GM19438 (cell line): ENCODE measurements around the gene AUTS2.
"Not testable (repeated sequence)": the region's sequence is repeated elsewhere in the genome, so short reads cannot be mapped to it uniquely, and the experiment has no call there.

Source experiments
- ATAC-seq: cut with Tn5 transposase; IDR thresholded peaks from one replicate; pipeline ENCODE4 v1.9.1; 2021; ENCODE audit warnings: low read depth; ENCODE audit not compliant: unreplicated experiment

The AUTS2 gene

DNA sequence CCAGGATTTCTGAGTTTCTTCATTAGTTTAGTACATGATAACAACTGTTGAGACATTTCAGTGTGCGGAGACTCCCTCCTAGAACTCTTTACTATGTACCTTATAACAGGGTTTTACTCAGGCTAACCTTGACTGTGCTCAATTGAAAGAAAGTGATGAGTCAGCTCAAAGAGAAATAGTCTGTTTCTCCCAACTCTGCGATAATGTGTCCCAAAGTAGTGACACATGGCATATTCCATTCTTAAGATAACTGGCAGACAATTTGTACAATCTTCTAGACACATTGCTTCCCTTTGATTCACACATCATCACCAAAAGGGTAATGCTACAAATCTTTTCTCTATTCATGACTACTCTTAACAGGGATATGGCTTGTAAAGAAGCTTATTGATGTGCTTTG lies 645.2 kb downstream of the AUTS2 start:
- ATAC-seq = no peak

DNA sequence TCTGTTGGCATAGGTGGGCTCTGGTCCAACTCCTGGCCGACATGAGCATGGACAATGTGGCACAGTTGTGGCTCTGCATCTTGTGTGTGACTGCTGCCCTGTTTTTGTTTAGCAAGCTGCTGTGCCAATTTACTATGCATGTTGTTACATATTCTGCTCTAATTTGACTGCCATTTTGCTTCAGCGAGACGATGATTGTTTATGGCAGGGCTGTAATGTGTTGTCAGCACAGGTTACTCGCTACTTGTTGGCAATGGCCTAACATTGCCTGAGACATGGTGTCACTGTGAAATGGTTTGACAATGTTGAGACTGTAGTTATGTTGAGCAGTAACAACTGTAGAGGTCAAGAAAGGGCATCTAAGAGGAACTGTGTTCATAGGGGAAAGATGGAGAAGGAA lies 659.6 kb downstream of the AUTS2 start:
- no peak for ATAC-seq

GRCh38 chr7:70259502-70259901 lies 661.2 kb downstream of the AUTS2 start:
- no peak for ATAC-seq

DNA sequence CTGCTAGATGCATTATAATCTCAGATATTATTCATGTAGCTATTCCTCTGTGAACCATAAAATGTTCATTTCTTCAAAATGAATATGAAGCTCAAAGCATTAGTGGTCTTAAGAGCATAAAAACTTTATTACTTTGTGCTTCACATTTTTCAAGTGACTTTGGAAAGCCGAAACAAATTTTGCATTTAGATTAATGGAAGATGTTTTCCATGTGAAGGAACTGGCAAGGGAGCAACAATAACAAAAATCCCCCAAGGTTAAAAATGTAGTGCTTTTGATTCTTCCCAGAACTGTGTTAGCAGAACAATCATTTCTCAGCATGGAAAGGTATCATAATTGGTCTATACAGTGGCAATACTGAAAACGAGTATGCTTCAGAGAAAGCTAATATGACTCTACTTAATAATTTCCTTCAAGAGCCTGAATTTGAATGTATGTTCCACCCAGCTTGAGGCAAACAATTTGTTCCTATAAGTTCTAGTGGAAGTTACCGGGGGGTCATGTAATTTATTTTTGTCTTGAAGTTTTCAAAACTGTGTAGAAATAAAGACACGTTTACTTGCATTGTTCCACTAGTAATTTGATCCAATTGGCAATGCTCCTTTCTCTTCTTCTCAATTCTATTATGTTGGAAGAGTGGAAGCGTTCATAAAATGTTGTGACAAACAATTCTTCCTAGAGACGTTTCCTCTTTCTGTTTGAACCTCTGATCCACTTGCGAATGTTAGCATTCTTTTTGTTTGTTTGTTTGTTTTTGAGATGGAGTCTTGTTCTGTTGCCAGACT lies 665.4 kb downstream of the AUTS2 start:
- ATAC-seq = no peak

DNA sequence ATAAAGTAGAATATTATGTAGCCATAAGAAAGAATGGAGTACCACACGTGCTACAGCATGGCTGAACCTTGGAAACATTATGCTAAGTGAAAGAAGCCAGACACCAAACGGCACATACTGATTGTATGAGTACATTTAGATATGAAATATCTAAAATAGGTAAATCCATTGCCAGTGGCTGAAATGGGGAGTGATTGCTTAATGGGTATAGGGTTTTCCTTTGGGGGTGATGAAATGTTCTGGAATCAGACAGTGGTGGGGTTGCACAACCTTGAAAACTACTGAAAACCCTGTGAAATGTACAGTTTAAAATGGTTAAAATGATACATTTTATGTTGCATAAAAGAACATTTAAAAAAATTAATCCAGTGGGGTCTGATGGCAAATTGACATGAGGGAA lies 667.9 kb downstream of the AUTS2 start:
- no peak for ATAC-seq

- ATAC-seq = no peak
Observed at GRCh38 chr7:70267381-70268120, 669.3 kb downstream of the AUTS2 start.

DNA sequence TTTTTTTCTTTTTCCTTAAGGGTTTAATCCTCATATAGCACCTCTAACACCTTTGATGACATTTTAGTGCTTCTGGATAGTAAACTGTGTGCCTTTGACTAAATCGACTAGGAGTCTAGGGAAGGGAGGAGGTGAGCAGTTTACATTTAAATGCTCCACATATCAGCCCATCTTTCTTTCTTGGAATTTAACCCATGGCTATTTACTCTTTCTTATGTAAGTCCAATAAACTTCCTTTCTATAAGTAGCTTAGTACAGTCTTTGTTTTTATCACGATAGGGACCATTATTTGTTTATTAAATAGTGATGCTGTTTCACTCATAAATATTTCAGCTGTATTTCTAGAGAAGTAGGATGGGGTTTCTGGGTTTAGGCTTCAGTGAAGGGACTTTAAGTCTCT lies 669.9 kb downstream of the AUTS2 start:
- no peak for ATAC-seq

DNA sequence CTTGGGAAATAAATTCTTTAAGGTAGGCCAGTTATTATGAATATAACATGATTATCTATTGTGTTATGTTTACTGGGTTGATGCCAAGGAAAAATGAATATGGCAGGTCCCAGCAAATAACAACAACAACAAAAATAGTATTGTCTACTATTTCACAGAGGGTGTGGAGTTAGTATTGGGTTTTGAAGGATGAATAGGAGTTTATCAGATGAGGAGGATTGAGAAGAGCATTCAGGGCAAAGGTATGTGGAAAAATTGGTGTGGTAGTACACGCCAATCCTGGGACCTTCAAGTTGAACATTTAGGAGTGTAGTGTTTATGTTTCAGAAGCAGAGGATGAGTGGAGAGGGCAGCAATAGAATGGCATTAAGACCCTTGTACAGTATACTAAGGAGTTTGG lies 671.9 kb downstream of the AUTS2 start:
- ATAC-seq = no peak

DNA sequence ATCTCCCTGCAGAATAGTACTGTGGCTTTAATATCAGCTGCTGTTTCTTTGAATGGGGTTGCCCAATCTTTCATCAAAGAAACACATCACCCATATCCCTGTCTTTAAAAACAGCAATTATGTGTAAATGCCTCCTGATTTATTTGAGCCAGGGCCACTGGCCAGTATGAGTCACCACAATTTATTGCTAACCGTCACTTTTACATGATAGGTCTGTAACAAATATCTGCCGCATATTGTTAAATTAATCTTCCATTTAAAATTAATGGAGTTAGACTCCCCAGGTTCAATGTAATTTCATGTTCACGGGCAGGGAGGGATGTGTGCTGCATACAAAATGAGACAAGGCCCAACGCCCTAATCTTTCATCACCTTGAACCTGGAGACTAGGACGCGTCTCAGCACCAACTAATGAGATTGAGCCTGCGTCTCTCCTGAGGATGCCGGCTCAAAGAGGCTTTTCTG lies 673.4 kb downstream of the AUTS2 start:
- no peak for ATAC-seq

- not testable (repeated sequence) for ATAC-seq
Observed at GRCh38 chr7:70275570-70275969, 677.3 kb downstream of the AUTS2 start.

- no peak for ATAC-seq
Observed at GRCh38 chr7:70285187-70285586, 686.9 kb downstream of the AUTS2 start.

- no peak for ATAC-seq
Observed at GRCh38 chr7:70285854-70286253, 687.6 kb downstream of the AUTS2 start.

- no peak for ATAC-seq
Observed at GRCh38 chr7:70288781-70289456, 690.6 kb downstream of the AUTS2 start.

DNA sequence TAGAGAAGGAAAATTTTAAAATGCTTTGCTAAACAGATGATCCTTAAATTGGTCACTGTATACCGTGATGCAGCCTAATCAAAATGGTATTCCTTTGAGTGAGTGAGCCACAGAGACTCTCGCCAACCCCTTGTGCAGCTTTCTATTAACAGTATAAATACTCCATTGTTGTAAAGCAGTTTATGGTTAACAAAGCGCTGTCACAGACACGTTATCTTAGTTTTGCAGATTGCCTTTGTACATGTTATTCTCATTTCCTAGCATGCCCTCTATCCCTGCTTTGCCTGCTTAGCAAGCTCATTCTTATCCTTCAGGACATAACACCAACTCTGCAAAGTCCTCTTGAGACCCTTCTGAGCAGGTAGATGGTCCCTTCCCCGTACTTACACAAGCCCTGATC lies 694.4 kb downstream of the AUTS2 start:
- ATAC-seq = no peak

- ATAC-seq = no peak
Observed at GRCh38 chr7:70294211-70294911, 696.1 kb downstream of the AUTS2 start.

GRCh38 chr7:70298780-70299471 lies 700.7 kb downstream of the AUTS2 start:
- no peak for ATAC-seq

GRCh38 chr7:70299472-70299807 lies 701.2 kb downstream of the AUTS2 start:
- no peak for ATAC-seq

- no peak for ATAC-seq
Observed at GRCh38 chr7:70301673-70302185, 703.5 kb downstream of the AUTS2 start.

- ATAC-seq = no peak
Observed at GRCh38 chr7:70303309-70303708, 705.0 kb downstream of the AUTS2 start.

DNA sequence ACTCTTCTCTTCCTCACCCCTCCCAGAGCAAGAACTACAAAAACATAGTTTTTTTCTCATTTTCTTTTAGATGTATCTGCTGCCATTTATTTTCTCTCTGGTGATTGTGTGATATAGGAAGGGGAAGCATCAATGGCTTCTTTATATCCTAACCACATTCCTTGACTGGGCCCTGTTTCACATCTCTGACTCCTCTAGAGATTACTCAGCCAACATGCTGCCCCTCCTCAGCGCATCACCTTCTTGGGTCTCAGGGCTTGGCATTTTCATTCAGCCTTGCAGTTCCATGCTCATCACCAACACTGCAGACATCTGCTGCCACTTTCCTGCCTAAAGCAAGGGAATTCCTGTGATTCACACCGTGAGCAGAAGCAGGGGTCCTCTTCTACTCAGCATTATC lies 705.5 kb downstream of the AUTS2 start:
- no peak for ATAC-seq
